Raji (cell line): ENCODE results near the gene AIMP1.

Experiments
- POLR2A ChIP-seq: IDR thresholded peaks from 2 replicates; pipeline ENCODE4 v1.6.1; 2011; ENCODE audit warnings: low read depth, low read length, control low read depth; ENCODE audit not compliant: insufficient read depth

AIMP1 gene

DNA sequence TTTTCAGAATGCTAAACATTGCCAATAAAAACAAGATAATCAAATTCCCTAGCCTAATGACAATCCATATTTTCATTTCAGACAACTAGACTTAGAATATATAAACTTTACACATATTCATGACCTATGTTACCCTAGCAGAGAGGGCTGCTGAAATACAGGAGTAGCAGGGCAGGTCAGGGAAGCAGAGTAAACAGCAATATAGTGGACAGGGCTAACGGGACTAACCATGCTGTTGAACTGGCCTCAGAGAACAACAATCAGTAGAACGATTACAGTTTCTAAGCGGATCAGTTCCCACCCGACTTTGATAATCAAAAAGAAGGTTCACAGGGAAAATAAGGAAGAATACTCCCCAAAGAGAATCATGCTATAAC lies 14.3 kb upstream of the AIMP1 start:
- TF ChIP-seq POLR2A, result no peak

DNA sequence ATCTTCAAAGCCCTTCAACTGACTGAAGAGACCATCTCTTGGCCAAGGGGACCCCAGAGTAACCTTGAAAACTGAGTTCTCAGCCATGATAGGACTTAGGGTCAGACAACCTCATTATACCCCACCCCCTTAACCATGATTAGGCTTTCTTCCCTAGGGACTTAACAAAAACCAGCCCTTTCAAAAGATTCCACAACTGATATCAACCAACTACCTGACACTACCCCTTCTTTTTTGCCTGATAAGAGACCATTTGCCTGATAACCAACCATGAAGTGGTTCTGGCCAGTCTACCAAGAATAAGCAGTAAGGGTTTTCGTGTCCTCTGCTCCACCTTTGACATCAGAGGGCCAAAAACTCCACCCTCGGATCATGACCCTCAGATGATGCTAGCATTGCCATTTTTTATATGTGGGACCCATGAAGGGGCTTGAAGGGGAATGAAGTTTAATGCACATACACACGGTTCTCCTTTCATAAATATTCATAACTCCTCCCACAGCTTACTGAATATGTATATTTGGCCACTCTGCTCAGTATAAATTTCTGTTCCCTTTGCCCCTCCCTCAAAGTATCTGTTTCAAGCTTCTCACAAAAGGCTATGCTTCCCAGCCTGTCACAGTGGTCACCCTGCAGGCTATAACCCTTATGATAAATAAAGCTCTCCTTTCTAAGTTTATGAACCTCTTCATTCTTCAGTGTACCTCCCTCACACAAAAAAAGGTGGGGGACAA lies 12.6 kb upstream of the AIMP1 start:
- no peak for TF ChIP-seq POLR2A

DNA sequence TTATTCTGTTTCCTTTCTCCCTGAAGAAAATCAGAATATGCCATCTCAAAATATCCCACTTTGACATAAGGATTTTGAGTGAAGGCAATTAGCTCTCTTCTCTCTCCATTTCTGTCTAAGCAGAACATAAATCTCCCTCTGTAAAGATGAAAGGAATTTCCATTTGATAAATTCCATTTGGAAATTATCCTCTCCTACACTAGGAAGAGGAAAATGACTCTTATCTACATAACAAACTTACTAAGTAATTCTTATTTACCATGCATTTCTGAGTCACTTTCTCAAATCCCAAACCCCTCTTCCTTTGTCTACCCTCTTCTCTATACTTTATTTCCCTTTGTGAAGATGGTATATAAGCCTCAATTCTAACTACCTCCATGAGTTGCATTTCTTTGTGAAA lies 11.7 kb upstream of the AIMP1 start:
- no peak for TF ChIP-seq POLR2A

DNA sequence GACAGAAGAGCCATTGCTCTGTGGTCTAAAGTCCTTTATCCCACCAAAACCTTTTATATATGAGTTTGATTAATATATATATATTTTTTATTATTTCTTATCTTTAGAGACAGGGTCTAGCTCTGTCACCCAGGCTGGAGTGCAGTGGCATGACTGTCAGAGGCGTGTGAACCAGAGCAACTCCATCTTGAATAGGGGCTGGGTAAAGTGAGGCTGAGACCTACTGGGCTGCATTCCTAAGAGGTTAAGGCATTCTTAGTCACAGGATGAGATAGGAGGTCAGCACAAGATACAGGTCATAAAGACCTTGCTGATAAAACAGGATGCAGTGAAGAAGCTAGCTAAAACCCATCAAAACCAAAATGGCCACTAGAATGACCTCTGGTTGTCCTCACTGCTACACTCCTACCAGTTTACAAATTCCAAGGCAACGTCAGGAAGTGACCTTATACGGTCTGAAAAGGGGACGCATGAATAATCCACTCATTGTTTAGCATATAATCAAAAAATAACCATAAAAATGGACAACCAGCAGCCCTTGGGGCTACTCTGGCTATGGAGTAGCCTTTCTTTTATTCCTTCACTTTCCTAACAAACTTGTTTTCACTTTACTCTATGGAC lies 10.8 kb upstream of the AIMP1 start:
- TF ChIP-seq POLR2A, result no peak

DNA sequence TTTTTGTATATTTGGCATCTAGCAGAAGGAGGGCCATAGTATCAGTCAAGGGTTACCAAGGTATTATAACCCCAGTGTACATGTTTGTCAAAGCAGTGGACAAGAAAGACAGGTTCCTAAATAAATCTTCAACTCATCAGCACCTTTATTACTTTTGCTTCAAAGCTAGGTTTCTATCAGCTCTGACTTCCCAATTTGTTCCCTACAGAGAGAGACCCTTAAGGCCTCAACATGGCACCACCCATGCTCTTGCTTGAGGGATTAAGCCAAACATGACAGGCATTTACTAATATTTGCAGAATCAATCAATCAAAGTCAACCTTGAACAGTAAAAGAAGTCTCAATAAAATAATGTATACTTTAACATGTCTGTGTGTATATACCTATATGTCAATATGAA lies 9.8 kb upstream of the AIMP1 start:
- no peak for TF ChIP-seq POLR2A

DNA sequence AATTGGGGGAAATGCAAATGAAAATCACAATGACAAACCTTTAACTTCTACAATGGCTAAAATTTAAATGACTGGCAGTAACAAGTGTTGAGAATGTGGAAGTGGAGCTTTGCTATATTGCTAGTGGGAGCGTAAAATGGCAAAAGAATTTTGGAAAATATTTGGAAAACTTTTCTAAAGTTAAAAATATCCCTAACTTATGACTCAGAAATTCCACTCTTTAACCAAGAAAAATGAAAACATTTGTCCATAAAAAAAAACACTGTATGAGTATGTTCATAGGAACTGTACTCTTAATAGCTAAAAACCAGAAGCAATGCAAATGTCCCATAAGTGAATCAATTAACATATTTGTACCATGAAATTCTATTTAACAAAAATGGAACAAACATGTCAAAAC lies 4.0 kb upstream of the AIMP1 start:
- TF ChIP-seq POLR2A, result no peak

DNA sequence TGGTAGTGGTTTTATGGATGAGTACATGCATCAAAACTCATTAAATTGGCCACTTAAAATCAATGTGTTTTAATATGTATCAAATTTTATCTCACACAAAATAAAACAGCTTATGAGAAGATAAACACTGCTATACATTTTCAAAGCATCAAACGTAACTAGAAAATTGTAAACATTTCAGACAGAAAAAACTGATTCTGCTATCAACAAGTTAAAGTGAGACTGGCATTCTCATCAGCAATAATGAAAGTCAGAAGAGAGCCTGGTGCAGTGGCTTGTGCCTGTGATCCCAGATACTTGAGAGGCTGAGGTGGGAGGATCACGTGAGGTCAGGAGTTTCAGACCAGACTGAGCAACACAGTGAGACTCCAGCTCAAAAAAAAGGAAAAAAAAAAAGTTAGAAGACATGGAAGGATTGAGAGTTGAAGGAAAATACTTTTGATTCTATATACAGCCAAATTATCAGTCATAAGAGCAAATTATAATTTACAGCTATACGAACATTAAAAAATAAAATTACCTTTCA lies 3.3 kb upstream of the AIMP1 start:
- TF ChIP-seq POLR2A, result no peak

DNA sequence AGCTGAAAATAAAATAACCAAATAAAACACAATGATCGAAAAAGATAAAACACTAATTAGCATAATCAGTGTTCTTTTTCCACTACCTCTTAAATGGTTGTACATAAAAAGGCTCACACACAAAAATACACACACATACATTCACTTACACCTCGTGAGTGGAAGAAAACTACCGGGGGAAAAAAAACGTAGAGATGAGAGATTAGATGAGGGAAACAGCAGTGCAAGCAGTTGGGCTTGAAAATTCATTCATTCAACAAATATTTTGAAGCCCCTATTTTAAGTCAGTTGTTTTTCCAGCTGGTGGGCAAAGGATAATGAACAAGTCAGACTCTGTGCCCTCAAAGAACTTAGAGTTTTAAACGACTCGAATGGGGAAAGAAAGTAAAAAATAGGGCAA lies 1.4 kb upstream of the AIMP1 start:
- TF ChIP-seq POLR2A, result no peak

DNA sequence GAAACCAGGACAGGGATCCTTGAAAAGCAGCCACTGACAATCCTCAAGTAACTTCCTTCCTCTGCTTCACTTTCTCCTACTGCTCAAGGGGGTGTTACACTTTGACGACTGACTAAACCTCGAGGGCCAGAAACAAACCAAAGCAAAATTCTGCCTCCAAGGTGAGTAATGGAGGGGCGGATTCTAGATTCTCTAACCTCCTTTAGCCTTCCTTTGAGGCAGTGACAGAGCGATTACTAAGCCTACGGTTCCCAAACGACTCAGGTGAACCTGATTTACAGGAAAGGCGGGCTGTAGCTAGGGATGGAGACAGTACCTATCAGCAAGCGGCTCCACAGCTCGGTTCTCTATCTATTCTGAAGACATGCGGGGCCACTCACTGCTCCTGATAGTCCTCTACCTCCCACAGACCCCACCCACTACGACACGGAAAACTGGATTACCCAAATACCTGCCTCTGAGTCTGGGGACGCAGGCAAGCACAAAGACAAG lies 828 bp upstream of the AIMP1 start:
- TF ChIP-seq POLR2A, result no peak

DNA sequence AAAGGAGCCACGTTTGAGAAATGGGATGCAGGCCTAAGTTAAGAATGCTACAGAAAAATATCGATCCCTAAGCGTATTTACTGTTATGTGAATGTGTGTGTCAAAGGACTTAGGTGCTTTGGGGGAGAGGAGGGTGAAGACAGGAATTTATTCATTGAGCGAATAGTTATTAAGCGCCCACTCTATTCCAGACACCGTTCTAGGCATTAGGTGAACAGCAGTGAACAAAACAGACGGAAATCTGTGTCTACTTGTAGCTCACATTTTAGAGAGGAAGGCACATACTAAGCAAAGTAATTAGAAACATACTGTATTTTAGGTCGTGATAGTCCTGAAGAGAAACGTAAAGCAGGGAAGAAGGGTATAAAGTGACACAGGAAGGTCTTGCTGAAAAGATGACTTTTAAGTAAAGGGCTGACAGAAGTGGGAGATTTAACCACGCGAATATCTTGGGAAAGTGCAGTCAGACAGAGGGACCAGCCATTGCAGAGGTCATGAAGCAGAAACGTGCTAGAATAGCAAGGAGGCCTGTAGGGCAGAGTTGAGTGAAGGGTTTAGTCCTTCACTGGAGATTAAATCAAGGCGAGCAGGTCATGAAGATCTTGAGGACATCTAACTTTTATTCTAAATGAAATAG lies 541 bp downstream of the AIMP1 start:
- no peak for TF ChIP-seq POLR2A

DNA sequence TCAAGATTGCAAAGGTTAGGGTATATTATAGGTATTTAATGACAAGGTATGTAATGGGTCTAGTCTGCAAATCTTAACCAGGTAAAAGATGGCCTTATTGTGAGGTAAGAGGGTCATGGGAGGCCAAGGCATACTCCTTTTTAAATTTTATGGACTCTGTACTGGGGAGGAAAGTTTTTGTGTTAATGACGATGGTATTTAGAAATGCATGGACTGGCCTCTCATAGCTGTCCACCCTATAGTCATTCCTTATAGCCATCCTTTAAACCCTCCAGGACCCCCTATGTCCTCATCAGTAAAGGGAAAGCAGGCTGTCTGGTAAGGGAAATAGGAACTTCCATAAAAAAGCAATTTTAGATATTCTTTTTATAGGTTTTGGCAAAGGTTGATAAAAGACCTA lies 1.5 kb downstream of the AIMP1 start:
- no peak for TF ChIP-seq POLR2A

DNA sequence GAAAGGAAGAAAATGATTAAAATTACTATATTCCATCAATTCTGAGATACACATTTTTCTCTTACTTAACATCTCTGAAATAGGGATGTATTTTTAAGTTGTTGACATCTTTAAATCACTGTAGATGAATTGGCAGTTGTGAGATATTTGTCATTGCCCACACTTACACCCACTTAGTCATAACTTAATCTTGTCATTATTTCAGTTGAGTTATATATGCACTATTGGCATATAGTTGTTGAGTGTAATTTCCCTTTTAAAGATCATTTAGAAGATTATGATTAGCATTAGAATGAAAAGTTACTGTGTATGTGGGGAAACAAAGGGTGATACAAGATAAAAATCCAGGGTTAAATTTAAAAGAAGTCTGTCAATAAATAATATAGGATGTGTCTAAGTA lies 2.2 kb downstream of the AIMP1 start:
- no peak for TF ChIP-seq POLR2A

DNA sequence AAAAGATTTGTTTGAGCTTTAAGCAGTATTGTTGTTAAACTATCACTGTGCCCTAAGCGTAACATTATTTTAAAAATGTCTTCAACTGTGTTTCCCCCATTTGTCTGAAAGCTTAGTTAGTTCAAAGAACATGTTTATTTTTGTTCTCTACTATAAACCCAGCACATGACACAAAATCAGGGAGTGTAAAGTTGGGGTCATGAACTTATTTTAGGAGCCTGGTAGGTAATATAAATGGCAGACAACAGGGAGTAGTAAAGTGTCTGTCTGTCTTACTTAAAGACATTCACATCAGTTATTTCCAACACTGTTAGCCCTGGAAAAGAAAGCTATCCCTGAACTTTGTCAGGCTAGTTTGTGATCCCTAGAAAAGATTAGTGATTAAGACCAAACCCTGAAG lies 3.9 kb downstream of the AIMP1 start:
- TF ChIP-seq POLR2A, result no peak

DNA sequence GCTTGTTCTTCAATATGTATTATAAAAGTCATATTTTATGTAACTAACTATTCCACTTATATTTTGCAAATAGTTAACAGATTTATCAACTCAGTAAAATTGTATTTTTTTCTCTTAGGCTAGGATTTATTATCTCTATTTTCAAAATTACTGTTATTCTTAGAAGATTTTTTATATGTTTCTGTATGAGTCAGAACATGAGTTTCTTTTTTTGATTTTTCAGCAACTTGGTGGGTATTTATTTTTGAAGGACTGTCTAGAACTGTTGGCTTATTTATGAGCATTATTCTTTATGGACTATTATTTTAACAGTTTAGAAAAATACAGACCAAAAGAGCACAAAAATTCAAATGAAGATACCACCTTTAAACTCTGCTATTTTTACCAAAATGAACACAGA lies 6.8 kb downstream of the AIMP1 start:
- TF ChIP-seq POLR2A, result no peak

DNA sequence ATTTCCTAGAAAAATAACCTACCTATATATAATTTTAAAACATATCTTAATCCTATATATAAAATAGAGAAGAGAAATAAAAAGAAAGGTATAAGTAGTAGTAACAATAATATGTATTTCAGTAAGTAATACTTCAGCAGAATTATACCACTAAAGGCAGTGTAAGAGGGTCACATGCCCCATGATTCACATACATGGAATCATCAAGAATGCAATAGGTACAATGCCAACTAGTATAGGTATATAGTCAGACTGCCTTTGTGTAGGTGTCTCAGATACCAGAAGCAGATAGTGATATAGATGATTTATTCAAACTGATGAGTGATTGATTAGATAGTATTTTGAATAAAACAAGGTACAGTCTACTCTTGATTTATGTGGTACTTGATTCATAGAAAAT lies 9.4 kb downstream of the AIMP1 start:
- no peak for TF ChIP-seq POLR2A

DNA sequence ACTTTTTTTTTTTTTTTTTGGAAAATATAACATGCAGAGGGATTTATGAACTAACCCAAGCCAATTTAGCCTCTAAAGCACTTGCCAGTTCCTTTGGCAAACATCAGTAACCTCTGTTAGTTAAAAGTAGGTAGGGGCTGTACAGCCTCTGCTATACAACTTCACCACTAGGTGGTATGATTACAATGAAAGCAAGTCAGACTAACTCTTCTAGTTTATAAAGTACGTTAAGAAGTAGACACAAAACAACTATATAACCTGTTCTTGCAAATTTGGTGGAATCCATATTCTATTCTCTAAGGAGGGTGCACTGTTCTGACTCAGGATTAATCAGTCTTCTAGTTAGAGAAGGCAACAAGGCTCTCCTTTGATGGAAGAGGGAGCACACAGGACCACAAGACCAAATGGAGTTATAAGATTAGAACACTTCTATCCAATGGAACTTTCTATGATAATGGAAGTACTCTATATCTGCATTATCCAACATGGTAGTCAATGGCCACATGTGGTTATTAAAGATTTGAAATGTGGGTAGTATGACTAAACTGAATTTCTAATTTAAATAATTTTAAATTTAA lies 12.8 kb downstream of the AIMP1 start:
- TF ChIP-seq POLR2A, result no peak
